SK-N-SH treated with all-trans-retinoic acid at 6 μM for 48 hours (cell line): ENCODE results near the gene PLXDC2.

Experiments used
- CREB5 ChIP-seq: fragments of 250-450 bp; sonication (Bioruptor Pico); IDR thresholded peaks from 2 replicates; pipeline ENCODE4 v1.5.1; 2020; ENCODE audit warnings: low read depth, mild to moderate bottlenecking, moderate library complexity
- ISL1 ChIP-seq: fragments of 250-450 bp; sonication (Bioruptor Pico); IDR thresholded peaks from 2 replicates; pipeline ENCODE4 v2.1.2; 2022; ENCODE audit warnings: mild to moderate bottlenecking, moderate library complexity
- ZFP3 ChIP-seq: fragments of 250-450 bp; sonication (Bioruptor Pico); IDR thresholded peaks from 2 replicates; pipeline ENCODE4 v1.5.0; 2020; ENCODE audit warnings: mild to moderate bottlenecking, moderate library complexity
- ZFP30 ChIP-seq: fragments of 450-650 bp; formaldehyde crosslinking; IDR thresholded peaks from 2 replicates; pipeline ENCODE4 v1.5.0; 2022; ENCODE audit warnings: mild to moderate bottlenecking, moderate library complexity
- TF ChIP-seq, protein P1 (sequence below): fragments of 250-450 bp; sonication (Bioruptor Pico); IDR thresholded peaks from 2 replicates; pipeline ENCODE4 v1.8.0; 2021; ENCODE audit warnings: low read depth, mild to moderate bottlenecking, moderate library complexity, borderline replicate concordance

DNA sequence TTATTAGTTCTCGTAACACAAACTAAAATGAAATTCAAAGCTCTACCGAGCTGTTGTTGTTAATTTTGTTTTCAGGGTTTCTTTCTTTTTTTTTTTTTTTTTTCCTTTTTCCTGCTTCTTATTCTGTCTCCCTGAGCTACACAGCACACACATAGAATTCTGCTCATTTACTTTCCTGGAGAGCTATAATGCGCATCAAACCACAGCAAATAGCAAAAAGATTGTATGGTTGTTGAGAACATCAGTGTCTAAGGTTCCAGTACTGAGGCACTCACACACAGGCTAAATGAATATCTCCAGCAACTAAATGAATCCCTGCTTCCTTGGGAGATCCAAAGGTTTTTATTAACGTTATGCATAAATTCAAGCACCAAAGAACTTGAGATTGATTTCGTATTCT lies 418.3 kb downstream of the PLXDC2 start:
- no peak for TF ChIP-seq ZFP3 (CRISPR knock-in tag)
- TF ChIP-seq, protein P1, sequence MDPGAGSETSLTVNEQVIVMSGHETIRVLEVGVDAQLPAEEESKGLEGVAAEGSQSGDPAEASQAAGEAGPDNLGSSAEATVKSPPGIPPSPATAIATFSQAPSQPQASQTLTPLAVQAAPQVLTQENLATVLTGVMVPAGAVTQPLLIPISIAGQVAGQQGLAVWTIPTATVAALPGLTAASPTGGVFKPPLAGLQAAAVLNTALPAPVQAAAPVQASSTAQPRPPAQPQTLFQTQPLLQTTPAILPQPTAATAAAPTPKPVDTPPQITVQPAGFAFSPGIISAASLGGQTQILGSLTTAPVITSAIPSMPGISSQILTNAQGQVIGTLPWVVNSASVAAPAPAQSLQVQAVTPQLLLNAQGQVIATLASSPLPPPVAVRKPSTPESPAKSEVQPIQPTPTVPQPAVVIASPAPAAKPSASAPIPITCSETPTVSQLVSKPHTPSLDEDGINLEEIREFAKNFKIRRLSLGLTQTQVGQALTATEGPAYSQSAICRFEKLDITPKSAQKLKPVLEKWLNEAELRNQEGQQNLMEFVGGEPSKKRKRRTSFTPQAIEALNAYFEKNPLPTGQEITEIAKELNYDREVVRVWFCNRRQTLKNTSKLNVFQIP = no peak
- TF ChIP-seq CREB5 (CRISPR knock-in tag) = no peak
- no peak for TF ChIP-seq ZFP30 (CRISPR knock-in tag)
- no peak for TF ChIP-seq ISL1
